GM19035 (cell line): ENCODE results near the gene DLK2.
"Not testable (repeated sequence)": the region's sequence is repeated elsewhere in the genome, so short reads cannot be mapped to it uniquely, and the experiment has no call there.

ENCODE experiments used
- ATAC-seq: cut with Tn5 transposase; IDR thresholded peaks from one replicate; pipeline ENCODE4 v1.9.1; 2021; ENCODE audit not compliant: unreplicated experiment

Gene DLK2, protein sequence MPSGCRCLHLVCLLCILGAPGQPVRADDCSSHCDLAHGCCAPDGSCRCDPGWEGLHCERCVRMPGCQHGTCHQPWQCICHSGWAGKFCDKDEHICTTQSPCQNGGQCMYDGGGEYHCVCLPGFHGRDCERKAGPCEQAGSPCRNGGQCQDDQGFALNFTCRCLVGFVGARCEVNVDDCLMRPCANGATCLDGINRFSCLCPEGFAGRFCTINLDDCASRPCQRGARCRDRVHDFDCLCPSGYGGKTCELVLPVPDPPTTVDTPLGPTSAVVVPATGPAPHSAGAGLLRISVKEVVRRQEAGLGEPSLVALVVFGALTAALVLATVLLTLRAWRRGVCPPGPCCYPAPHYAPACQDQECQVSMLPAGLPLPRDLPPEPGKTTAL

GRCh38 chr6:43455531-43456428, at the start of gene DLK2:
TSS of gene DLK2 (minus strand) at chr6:43455548. CDS start at chr6:43454825, 723 bp downstream.
- ATAC-seq: no peak

- no peak for ATAC-seq
Observed at GRCh38 chr6:43503443-43503842, 48.1 kb upstream of the DLK2 start.

DNA sequence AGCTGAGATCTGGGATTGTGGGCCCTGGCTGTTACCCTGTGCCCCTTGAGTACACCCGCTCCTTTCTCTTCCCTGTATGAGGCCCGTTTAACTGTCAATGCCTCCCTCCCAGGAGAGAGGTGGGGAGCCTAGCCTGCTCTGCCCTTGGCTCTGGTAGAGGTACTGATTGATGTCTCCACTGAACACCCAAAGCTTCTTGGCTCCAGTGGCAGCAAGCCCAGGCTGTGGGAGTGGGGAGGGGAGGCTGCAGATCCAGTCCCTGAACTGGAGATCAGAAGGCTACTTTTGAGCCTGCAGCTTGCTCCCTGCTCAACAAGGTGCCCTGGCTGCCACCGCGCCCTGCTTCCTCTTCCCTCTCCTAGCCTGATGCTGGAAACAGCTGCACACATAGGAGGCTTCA, 47.3 kb upstream of the DLK2 start:
- ATAC-seq: no peak

DNA sequence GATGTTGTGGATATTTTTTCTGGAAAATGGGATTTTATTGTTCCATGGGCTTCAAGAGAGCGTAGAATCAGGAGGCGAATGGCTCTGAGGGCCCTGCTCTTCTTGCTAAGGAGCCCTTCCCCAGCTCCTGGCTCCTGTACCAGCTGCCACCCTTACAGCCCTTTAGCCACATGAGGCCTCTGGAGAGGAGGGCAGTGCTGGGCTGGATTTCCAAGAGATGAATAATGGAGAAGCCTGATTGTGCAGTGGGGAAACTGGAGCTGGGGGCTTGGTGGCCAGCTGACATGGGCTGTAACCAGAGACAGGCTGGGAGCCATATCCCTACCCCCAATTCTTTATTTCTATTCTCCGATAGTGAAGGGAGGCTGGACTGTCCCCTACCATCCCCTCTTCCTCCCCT, 45.6 kb upstream of the DLK2 start:
- ATAC-seq: no peak

- no peak for ATAC-seq
Observed at GRCh38 chr6:43499028-43499815, 43.9 kb upstream of the DLK2 start.

GRCh38 chr6:43498291-43498690, 42.9 kb upstream of the DLK2 start:
- ATAC-seq: not testable (repeated sequence)

GRCh38 chr6:43497689-43498088, 42.3 kb upstream of the DLK2 start:
- no peak for ATAC-seq

GRCh38 chr6:43497129-43497396, 41.7 kb upstream of the DLK2 start:
- ATAC-seq: no peak

GRCh38 chr6:43496370-43497128, 41.2 kb upstream of the DLK2 start:
- ATAC-seq: no peak

DNA sequence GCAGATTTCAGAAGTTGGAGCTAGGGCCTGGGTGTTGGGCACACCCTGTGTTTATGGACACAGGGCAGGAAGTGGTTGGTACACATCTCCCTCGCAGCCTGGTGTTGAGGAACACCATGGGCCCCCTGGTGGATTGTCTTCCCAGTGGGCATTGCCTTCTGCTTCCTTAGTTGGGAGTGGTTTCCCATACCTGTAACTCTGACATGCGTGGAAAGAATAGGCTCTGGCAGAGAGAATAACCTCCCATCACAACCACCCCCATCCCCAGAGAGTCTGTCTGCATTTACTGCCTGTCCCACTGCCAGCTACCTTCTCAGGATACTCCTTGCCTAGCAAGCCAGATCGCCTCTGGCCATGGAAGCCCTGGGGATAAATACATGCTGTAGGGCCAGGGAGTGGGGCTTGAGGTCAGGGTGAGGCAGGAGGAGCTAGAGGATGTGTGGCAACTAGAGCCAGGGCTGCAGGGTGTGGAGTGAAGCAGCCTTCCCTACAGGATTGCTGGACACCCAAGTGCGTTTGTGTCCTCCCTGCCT, 40.1 kb upstream of the DLK2 start:
- no peak for ATAC-seq

DNA sequence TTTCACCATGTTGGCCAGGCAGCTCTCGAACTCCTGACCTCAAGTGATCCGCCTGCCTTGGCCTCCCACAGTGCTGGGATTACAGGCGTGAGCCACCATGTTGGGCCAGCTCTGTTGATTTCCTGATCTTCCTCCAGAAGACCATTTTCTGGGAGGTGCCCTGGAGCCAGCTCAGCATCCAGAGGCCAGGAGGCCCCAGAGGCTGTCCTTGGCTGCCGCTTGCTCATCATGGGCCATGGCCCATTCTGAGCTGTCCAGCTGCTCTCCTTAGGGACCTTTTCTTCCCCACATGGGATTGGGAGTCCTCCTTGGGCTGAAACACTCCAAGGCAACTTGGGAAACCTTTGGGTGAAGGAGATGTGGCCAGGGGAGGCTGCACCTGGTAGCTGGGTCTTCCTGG, 39.4 kb upstream of the DLK2 start:
- no peak for ATAC-seq

DNA sequence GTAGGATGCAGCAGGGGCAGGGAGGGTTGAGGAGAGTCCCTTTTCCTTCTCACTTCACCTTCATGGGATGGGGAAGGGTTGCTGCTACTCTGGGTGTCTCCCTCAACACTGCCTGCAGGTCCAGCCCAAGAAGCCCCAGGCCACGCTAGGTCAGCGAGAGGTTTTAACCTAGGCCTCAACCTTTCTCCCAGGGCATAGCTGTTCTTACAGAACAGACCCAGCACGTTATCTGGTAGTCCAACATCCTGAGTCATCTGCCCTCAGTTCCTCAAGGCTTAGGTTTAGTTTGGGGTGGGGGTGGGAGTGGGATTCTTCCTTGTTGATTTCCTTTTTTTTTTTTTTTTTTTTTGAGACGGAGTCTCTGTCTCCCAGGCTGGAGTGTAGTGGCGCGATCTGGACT, 39.0 kb upstream of the DLK2 start:
- no peak for ATAC-seq

- no peak for ATAC-seq
Observed at GRCh38 chr6:43493833-43494232, 38.5 kb upstream of the DLK2 start.

GRCh38 chr6:43493230-43493629, 37.9 kb upstream of the DLK2 start:
- ATAC-seq: no peak

GRCh38 chr6:43492673-43493072, 37.3 kb upstream of the DLK2 start:
- no peak for ATAC-seq

DNA sequence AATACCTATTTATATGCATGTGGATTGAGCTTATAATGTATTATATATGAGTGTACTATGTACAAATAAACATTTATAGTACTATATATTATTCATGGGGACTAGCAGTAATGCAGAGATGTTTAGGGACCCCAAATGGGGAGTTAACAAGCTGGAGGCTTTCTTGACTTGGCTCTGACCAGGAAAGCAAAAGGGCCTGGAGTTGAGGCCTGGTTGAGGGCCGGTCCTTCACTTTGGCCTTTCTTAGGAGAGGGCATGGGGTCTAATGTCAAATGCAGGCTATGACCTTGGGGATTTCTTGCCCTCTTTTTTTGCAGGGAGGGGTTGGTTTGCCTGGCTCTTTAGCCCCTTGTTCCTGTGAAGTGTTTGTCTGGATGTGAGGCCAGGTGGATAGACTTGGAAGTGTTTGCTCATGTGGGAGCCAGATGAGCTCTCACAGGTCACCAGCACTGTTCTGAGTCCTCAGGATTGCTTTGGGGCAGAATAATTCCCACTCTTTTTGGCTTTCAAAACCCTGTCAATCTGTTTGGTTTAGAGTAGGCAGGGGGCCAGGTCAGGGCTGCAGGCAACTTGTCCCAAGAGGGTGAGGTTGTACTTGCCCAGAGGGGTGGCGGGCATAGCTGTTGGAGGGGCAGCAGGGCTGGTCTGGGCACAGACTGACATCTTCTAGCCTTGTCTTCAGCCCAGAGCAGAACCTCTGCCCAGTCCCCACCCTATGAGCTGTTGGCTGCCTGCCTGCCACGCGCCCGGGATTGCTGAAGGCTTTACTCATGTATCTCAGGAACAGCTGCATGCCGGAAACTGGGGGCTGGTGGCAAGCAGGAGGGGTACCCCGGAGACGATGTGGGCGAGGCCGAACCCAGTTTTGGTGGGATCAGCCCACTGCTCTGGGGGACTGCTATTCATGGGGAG, 36.7 kb upstream of the DLK2 start:
- ATAC-seq: no peak

- ATAC-seq: no peak
Observed at GRCh38 chr6:43490523-43490939, 35.2 kb upstream of the DLK2 start.

DNA sequence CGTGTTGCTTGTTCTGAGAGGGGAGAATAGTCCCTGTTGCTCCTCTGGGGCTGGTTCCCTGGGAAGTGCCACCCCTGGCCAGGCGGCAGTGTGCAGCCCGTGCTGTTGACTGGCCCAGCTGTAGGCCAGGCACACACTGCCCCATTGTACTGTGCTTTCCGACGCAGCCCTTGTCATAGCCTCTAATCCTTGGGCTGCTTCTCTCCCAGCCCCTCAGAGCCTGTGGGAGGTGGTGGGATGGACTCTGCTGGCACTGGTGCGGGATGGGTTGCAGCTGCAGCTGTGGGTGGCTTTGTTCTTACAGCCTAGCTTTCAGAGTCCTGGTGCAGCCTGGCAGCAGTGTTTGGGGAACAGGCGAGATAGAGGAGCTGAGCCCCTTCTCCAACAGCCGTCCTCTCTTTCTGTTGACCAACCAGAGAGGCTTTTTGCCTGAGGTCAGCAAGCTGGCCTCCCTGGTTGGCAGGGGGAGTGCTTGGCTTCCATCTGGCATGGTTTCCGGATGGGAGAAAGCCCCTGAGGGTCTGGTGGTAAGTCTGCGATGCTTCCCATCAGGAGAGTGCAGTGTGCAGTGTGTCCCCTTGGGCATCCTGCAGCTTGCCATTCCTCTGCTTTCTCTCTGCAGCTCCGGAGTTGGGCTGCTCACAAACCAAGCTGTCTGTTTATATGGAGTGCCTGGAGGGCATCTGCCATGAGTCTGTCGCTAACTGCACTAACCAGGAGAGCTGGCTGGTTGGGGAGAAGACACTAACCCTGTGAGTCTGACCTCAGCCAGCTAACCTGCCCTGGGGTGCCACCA, 34.1 kb upstream of the DLK2 start:
- ATAC-seq: no peak
